ENCODE results near the gene ZNF792.
"Not testable (repeated sequence)": the region's sequence is repeated elsewhere in the genome, so short reads cannot be mapped to it uniquely, and the experiment has no call there.

Gene ZNF792

GRCh38 chr19:34963573-34964406 is at the start of gene ZNF792:
Gene ZNF792 (minus strand): TSS chr19:34964229. CDS start chr19:34963662, 567 bp downstream.
- DNase-seq (ENCODE audit: low read depth in 2 of 2) = peak; percentile 32 to 34

GRCh38 chr19:35013041-35013819 is 49.2 kb upstream of the ZNF792 start:
- peak; percentile 66 to 67 for DNase-seq (ENCODE audit: low read depth in 2 of 2)

- DNase-seq (ENCODE audit: low read depth in 2 of 2) = no peak
Measured at GRCh38 chr19:35011737-35012682, 48.0 kb upstream of the ZNF792 start.

- DNase-seq (ENCODE audit: low read depth in 2 of 2) = no peak
Measured at GRCh38 chr19:35011091-35011689, 47.2 kb upstream of the ZNF792 start.

- DNase-seq (ENCODE audit: low read depth in 2 of 2) = no peak
Measured at GRCh38 chr19:35009424-35010415, 45.7 kb upstream of the ZNF792 start.

GRCh38 chr19:35008891-35009341 is 44.9 kb upstream of the ZNF792 start:
- DNase-seq (ENCODE audit: low read depth in 2 of 2) = no peak

- DNase-seq (ENCODE audit: low read depth in 2 of 2) = not testable (repeated sequence)
Measured at GRCh38 chr19:35007427-35007826, 43.4 kb upstream of the ZNF792 start.

- no peak for DNase-seq (ENCODE audit: low read depth in 2 of 2)
Measured at GRCh38 chr19:35006999-35007365, 43.0 kb upstream of the ZNF792 start.

- no peak for DNase-seq (ENCODE audit: low read depth in 2 of 2)
Measured at GRCh38 chr19:35006342-35006998, 42.4 kb upstream of the ZNF792 start.

- not testable (repeated sequence) for DNase-seq (ENCODE audit: low read depth in 2 of 2)
Measured at GRCh38 chr19:35006007-35006341, 41.9 kb upstream of the ZNF792 start.

GRCh38 chr19:35005256-35005977 is 41.4 kb upstream of the ZNF792 start:
- DNase-seq (ENCODE audit: low read depth in 2 of 2) = no peak

- DNase-seq (ENCODE audit: low read depth in 2 of 2) = no peak
Measured at GRCh38 chr19:35004517-35005255, 40.7 kb upstream of the ZNF792 start.

GRCh38 chr19:35002037-35002535 is 38.1 kb upstream of the ZNF792 start:
- no peak for DNase-seq (ENCODE audit: low read depth in 2 of 2)

- peak; percentile 44 to 54 for DNase-seq (ENCODE audit: low read depth in 2 of 2)
Measured at GRCh38 chr19:35000647-35001501, 36.8 kb upstream of the ZNF792 start.

GRCh38 chr19:35000338-35000646 is 36.3 kb upstream of the ZNF792 start:
- DNase-seq (ENCODE audit: low read depth in 2 of 2) = no peak

- DNase-seq (ENCODE audit: low read depth in 2 of 2) = peak; percentile 72 to 73
Measured at GRCh38 chr19:34999498-35000337, 35.7 kb upstream of the ZNF792 start, which contains the start of gene GRAMD1A. Gene GRAMD1A (plus strand): TSS chr19:35000323. CDS start chr19:35000479, 156 bp downstream.
